HEK293 (cell line): ENCODE data around the gene AK8.
A peak's percentile ranks its signal among the peaks of the same experiment; 100 is the strongest.

Source experiments
- GLIS2 ChIP-seq: fragments of 450-650 bp; formaldehyde crosslinking; IDR thresholded peaks from 2 replicates; pipeline ENCODE4 v1.5.1; 2016; ENCODE audit warnings: missing biosample characterization, missing genetic modification characterization
- KLF7 ChIP-seq: fragments of 450-650 bp; formaldehyde crosslinking; IDR thresholded peaks from 2 replicates; pipeline ENCODE4 v1.5.1; 2016; ENCODE audit warnings: missing biosample characterization, missing genetic modification characterization, borderline replicate concordance
- PRDM10 ChIP-seq: fragments of 450-650 bp; formaldehyde crosslinking; IDR thresholded peaks from 2 replicates; pipeline ENCODE4 v1.5.1; 2016; ENCODE audit warnings: missing biosample characterization, missing genetic modification characterization
- ZBTB49 ChIP-seq: fragments of 450-650 bp; formaldehyde crosslinking; IDR thresholded peaks from 2 replicates; pipeline ENCODE4 v1.5.1; 2016; ENCODE audit warnings: missing biosample characterization, missing genetic modification characterization, low read depth
- ZFP41 ChIP-seq: fragments of 450-650 bp; formaldehyde crosslinking; IDR thresholded peaks from 2 replicates; pipeline ENCODE4 v1.5.1; 2016; ENCODE audit warnings: missing biosample characterization, missing genetic modification characterization, borderline replicate concordance
- ZIC2 ChIP-seq: fragments of 450-650 bp; formaldehyde crosslinking; IDR thresholded peaks from 2 replicates; pipeline ENCODE4 v1.5.1; 2016; ENCODE audit warnings: missing biosample characterization, missing genetic modification characterization
- ZNF155 ChIP-seq: fragments of 450-650 bp; formaldehyde crosslinking; IDR thresholded peaks from 2 replicates; pipeline ENCODE4 v1.5.1; 2016; ENCODE audit warnings: missing biosample characterization, missing genetic modification characterization
- ZNF175 ChIP-seq: fragments of 450-650 bp; formaldehyde crosslinking; IDR thresholded peaks from 2 replicates; pipeline ENCODE4 v1.5.1; 2016; ENCODE audit warnings: missing biosample characterization, missing genetic modification characterization
- ZNF274 ChIP-seq, 2 experiments: fragments of 200-500 bp in 1 of 2; fragments of 450-650 bp in 1 of 2; sonication (Bioruptor generic) in 1 of 2; formaldehyde crosslinking in 1 of 2; IDR thresholded peaks; 2 replicates each; pipeline versions ENCODE4 v1.5.1 to v1.6.1; 2014 to 2016; ENCODE audit warnings: borderline replicate concordance in 1 of 2, inconsistent platforms in 1 of 2, low read length in 1 of 2, missing biosample characterization in 1 of 2, missing genetic modification characterization in 1 of 2
- ZNF302 ChIP-seq: fragments of 450-650 bp; formaldehyde crosslinking; IDR thresholded peaks from 2 replicates; pipeline ENCODE4 v1.5.1; 2016; ENCODE audit warnings: missing biosample characterization, missing genetic modification characterization, low read depth
- ZNF518A ChIP-seq: fragments of 450-650 bp; formaldehyde crosslinking; conservative IDR thresholded peaks from 2 replicates; pipeline ENCODE4 v1.5.1; 2016; ENCODE audit warnings: low read depth, missing biosample characterization, missing genetic modification characterization
- ZNF549 ChIP-seq: fragments of 450-650 bp; IDR thresholded peaks from 2 replicates; pipeline ENCODE4 v1.5.1; 2018; ENCODE audit warnings: missing biosample characterization, missing genetic modification characterization, mild to moderate bottlenecking, inconsistent platforms, moderate library complexity
- ZNF561 ChIP-seq: fragments of 450-650 bp; IDR thresholded peaks from 2 replicates; pipeline ENCODE4 v1.5.1; 2018; ENCODE audit warnings: missing biosample characterization, missing genetic modification characterization, borderline replicate concordance
- ZNF571 ChIP-seq: fragments of 450-650 bp; formaldehyde crosslinking; IDR thresholded peaks from 2 replicates; pipeline ENCODE4 v1.5.0; 2017; ENCODE audit warnings: missing biosample characterization, missing genetic modification characterization
- ZNF580 ChIP-seq: fragments of 450-650 bp; formaldehyde crosslinking; IDR thresholded peaks from 2 replicates; pipeline ENCODE4 v1.5.1; 2016; ENCODE audit warnings: missing biosample characterization, missing genetic modification characterization
- ZNF596 ChIP-seq: fragments of 450-650 bp; IDR thresholded peaks from 2 replicates; pipeline ENCODE4 v1.5.0; 2018; ENCODE audit warnings: missing biosample characterization, mild to moderate bottlenecking, missing genetic modification characterization, moderate library complexity
- ZNF645 ChIP-seq: fragments of 450-650 bp; formaldehyde crosslinking; IDR thresholded peaks from 2 replicates; pipeline ENCODE4; 2016; ENCODE audit warnings: missing biosample characterization, missing genetic modification characterization
- TF ChIP-seq, protein P1 (sequence below): fragments of 450-650 bp; formaldehyde crosslinking; IDR thresholded peaks from 2 replicates; pipeline ENCODE4 v1.5.1; 2016; ENCODE audit warnings: missing biosample characterization, missing genetic modification characterization
- TF ChIP-seq, protein P2 (sequence below): fragments of 450-650 bp; formaldehyde crosslinking; IDR thresholded peaks from 2 replicates; pipeline ENCODE4 v1.5.1; 2016; ENCODE audit warnings: missing biosample characterization, missing genetic modification characterization

Gene AK8

DNA sequence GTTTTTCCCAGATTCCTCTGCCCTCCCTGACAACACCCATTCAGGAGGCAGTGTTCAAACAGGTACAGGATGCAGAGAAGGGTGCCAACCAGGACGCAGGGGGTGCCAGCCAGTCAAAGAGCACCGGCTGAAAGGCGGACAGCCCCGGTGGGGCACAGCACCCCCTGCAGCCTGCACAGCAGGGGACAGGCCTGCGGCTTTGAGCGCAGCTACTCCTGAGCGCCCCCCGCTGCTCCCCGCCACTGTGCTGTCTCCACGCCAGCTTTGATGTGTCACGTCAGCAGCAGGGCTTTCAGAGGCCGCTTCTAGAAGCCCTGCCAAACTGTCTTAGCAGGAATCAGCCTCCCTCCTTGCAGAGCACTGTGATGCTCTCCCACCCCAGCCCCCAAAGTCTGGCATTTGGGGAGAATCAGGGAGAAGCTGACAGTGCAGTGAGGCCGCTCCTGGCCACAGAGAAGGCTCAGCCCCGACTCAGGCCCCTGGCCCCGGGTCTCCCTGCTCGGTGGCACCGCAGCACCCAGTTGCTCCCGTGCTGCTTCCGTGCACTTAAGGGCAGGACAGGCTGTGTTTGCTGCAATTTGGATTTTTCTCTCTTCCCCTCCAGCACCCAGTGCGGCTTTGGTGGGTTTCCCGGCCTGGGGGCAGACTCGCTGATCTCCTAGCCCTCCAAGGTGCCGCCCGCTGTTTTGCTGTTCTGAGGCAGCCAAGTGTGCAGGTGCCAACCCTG lies 20.3 kb downstream of the AK8 start (continued):
- no peak for TF ChIP-seq ZNF561 (tag by site-specific recombination)
- TF ChIP-seq ZBTB49 (tag by site-specific recombination) = no peak
- no peak for TF ChIP-seq ZFP41
- TF ChIP-seq ZNF571 = no peak
- no peak for TF ChIP-seq ZNF274 (IDR thresholded peaks at IDR 0.05; ENCODE audit: low read length)
- no peak for TF ChIP-seq ZNF274 (tag by site-specific recombination; IDR thresholded peaks at IDR 0.05; ENCODE audit: borderline replicate concordance)
- TF ChIP-seq ZNF580 (tag by site-specific recombination) = no peak
- TF ChIP-seq ZNF645 (tag by site-specific recombination) = no peak
- TF ChIP-seq PRDM10 = no peak
- TF ChIP-seq GLIS2 (tag by site-specific recombination) = peak; percentile 66
- TF ChIP-seq, protein P1, sequence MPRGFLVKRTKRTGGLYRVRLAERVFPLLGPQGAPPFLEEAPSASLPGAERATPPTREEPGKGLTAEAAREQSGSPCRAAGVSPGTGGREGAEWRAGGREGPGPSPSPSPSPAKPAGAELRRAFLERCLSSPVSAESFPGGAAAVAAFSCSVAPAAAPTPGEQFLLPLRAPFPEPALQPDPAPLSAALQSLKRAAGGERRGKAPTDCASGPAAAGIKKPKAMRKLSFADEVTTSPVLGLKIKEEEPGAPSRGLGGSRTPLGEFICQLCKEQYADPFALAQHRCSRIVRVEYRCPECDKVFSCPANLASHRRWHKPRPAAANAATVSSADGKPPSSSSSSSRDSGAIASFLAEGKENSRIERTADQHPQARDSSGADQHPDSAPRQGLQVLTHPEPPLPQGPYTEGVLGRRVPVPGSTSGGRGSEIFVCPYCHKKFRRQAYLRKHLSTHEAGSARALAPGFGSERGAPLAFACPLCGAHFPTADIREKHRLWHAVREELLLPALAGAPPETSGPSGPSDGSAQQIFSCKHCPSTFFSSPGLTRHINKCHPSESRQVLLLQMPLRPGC (tag by site-specific recombination) = no peak
- TF ChIP-seq ZNF518A (tag by site-specific recombination) = no peak
- TF ChIP-seq ZNF596 (tag by site-specific recombination) = no peak
- no peak for TF ChIP-seq KLF7 (tag by site-specific recombination)
- TF ChIP-seq ZNF175 (tag by site-specific recombination) = no peak
- no peak for TF ChIP-seq ZNF549 (tag by site-specific recombination)
- TF ChIP-seq ZNF302 (tag by site-specific recombination) = no peak
- TF ChIP-seq, protein P2, sequence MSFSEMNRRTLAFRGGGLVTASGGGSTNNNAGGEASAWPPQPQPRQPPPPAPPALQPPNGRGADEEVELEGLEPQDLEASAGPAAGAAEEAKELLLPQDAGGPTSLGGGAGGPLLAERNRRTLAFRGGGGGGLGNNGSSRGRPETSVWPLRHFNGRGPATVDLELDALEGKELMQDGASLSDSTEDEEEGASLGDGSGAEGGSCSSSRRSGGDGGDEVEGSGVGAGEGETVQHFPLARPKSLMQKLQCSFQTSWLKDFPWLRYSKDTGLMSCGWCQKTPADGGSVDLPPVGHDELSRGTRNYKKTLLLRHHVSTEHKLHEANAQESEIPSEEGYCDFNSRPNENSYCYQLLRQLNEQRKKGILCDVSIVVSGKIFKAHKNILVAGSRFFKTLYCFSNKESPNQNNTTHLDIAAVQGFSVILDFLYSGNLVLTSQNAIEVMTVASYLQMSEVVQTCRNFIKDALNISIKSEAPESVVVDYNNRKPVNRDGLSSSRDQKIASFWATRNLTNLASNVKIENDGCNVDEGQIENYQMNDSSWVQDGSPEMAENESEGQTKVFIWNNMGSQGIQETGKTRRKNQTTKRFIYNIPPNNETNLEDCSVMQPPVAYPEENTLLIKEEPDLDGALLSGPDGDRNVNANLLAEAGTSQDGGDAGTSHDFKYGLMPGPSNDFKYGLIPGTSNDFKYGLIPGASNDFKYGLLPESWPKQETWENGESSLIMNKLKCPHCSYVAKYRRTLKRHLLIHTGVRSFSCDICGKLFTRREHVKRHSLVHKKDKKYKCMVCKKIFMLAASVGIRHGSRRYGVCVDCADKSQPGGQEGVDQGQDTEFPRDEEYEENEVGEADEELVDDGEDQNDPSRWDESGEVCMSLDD = no peak
- peak; percentile 99 for TF ChIP-seq ZIC2
- TF ChIP-seq ZNF155 (tag by site-specific recombination) = no peak
